ENCODE data around the gene FCN1.

The FCN1 gene

GRCh38 chr9:134894136-134894860 is 23.4 kb downstream of the FCN1 start:
- no peak for DNase-seq (ENCODE audit: low read depth in 2 of 3, low spot score in 2 of 3)

DNA sequence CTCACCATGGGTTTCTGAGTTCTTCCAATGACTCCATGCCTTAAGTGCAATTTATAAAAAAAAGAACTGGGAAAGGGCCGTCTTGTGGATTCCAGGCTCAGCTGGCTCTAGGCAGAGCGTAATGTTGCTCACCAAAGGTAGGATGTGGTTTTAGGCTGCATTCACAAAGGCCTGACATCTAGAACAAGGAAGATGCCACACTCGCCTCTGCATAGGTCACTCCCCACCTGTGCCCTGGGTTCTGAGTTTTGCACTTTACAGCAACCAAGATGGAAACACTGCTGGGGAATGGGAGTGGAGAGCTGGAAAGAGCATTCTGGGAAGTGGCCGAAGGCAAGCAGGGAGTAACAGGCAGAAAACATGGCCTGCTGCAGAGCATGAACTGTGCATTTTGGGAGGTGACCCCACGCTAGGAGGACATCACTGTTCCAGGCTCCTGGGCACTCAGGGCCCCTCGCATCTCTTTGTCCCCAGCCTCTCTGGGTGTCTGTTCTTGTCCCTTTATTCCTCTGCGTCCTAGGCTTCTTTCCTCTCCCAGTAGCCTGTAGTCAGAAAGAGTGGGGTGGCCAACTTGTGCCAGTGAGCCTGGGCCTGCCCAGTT is 24.8 kb downstream of the FCN1 start:
- no peak for DNase-seq (ENCODE audit: low read depth in 2 of 3, low spot score in 2 of 3)

DNA sequence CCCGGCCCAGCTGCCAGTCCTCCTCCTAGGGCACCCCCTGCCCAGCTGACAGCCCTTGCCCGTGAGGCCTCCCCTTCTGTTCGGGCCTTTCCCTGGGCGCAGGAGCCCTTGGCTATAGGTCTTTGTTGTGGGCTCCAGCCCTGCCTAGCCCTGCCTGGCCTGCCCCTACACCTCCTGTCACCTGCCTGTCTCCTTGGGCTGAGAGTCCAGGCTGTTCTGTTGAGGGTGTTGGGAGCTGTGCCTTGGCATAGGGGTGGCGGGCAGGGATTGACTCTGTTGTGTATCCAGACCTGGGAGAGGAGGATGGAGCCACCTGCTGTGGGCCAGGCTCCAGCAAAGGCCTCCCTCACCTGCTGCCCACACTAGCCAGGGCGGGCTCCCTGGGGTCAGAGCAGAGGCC is 25.5 kb downstream of the FCN1 start:
- DNase-seq (ENCODE audit: low read depth in 2 of 3, low spot score in 2 of 3) = no peak

GRCh38 chr9:134891713-134892112 is 26.0 kb downstream of the FCN1 start:
- no peak for DNase-seq (ENCODE audit: low read depth in 2 of 3, low spot score in 2 of 3)

- DNase-seq (ENCODE audit: low read depth in 2 of 3, low spot score in 2 of 3) = no peak
These were observed 26.7 kb downstream of the FCN1 start for GRCh38 chr9:134891053-134891452.

DNA sequence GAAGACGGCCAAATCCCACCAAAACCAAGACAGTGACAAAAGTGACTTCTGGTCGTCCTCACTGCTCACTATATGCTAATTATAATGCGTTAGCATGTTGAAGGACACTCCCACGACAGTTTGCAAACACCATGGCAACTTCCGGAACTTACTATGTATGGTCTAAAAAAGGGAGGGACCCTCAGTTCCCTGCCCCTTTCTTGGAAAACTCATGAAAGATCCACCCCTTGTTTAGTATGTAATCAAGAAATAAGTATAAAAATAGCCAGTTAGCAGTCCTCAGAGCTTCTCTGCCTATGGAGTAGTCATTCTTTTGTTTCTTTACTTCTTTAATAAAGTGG is 27.6 kb downstream of the FCN1 start:
- no peak for DNase-seq (ENCODE audit: low read depth in 2 of 3, low spot score in 2 of 3)

DNA sequence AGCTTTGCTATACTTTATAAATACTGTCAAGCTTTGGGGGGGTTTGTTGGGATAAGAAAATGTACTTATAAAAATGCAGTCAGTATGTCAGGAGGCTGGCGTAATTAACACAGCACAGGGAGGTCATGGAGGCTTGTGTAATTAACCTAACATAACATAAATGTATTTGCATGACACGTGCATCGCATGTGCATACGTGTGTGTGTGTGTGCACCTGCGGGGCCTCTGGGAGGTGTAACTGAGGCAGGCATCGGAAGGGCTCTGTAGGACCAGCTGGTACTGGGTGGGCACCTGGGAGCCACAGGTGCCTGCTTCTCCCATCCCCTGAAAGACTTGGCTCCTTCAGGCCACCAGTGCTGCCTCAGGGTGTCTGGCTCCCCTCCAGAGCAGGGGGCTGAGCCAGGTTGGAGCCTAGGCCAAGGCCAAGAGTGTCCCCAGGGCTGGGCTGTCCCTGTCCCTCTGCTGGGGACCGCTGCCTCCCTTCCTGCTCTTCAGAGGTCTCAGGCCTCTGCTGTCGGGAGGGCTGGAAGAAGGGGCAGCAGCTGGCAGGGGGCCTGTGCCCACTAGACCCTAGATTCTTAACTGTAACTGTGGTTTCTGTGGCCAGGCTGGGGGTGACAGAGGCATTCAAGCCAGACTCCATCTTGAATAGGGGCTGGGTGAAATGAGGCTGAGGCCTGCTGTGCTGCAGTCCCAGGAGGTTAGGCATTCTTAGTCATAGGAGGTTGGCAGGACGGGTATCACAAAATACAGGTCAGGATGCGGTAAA is 28.1 kb downstream of the FCN1 start:
- no peak for DNase-seq (ENCODE audit: low read depth in 2 of 3, low spot score in 2 of 3)

DNA sequence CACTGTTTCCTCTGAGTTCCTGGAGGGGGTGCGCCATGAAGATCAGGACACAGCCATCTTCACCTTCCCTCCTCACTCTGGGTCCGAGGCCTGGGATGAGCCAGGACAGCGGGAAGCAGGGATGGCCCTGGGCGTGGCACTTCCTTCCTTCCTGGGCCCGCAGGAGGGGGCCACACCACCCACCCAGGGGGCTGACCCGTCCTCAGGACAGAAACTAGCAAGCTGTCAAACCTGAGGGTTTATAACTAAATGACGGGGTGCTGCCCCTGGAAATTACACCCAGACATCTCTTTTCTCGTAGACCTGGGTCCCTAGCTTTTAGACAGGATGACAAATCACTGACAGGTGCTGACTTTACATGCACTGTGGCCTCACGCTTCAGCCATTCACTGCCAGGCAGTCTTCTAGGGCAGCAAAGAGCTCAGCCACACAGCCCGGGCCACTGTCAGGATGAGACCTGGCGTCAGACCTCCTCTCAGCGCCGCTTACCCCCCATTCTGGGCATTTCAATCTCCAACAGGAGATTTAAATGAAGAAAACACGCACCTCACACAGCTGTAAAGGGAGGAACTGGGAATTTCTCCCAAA is 29.0 kb downstream of the FCN1 start:
- DNase-seq (ENCODE audit: low read depth in 2 of 3, low spot score in 2 of 3) = no peak

GRCh38 chr9:134887686-134888602 is 29.8 kb downstream of the FCN1 start:
- DNase-seq (ENCODE audit: low read depth in 2 of 3, low spot score in 2 of 3) = no peak

DNA sequence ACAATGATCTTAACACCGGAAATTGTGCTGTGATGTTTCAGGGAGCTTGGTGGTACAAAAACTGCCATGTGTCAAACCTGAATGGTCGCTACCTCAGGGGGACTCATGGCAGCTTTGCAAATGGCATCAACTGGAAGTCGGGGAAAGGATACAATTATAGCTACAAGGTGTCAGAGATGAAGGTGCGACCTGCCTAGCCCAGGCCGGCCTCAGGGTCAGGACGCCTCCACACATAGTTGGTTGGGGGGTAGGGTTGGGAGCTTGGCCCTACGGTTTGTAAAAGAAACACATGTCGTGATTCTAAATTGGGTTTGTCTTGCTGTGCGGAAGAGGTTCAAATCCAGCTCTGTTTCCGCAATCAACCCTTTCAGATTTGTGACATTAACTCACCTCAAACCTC is 30.5 kb downstream of the FCN1 start:
- DNase-seq (ENCODE audit: low read depth in 2 of 3, low spot score in 2 of 3) = no peak

DNA sequence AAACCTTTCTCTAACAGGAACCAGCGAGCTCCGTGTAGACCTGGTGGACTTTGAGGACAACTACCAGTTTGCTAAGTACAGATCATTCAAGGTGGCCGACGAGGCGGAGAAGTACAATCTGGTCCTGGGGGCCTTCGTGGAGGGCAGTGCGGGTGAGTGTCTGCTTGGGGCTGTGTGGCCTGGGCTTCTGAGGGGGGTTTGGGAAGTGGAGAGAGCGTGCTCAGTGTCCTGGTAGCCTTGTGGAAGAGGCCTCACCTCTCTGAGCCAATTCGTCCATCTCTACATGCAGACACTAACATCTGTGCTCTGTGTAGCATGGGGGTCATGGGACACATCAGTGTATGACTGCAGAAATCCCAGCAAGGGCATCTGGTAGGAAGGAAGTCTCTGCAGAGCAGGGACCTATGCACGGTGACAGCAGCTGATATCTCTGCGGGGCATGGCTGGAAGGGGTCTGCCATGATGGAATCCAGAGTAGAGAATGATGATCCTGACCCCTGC is 31.2 kb downstream of the FCN1 start:
- DNase-seq (ENCODE audit: low read depth in 2 of 3, low spot score in 2 of 3) = no peak

GRCh38 chr9:134885679-134886412 is 31.9 kb downstream of the FCN1 start:
- no peak for DNase-seq (ENCODE audit: low read depth in 2 of 3, low spot score in 2 of 3)

DNA sequence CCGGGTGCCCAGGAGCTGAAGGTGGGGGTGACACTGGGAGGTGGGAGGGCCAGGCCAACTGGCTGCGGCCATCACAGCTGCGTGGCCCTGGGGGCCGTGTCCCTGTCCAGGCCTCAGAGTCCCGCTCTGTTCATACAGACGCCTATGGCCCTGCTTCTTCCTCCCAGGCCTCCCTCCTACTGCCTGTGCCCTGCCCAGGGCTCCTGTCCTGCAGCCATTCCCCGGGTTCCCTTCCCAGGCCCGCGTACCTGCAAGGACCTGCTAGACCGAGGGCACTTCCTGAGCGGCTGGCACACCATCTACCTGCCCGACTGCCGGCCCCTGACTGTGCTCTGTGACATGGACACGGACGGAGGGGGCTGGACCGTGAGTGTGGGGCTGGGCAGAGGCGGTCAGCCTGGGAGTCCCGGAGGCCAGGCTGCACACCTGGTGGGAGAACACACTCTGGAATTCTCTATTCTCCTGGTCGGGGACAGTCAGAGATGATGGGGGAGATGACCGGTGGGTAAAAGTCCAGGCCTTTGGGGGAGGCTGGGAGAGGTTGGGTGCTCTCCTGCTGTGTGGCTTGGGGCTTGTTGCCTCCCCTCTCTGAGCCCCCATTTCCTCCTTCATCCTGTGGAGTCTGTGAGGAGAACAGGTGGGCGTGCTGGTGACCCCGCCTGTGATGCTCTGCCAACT is 32.6 kb downstream of the FCN1 start:
- no peak for DNase-seq (ENCODE audit: low read depth in 2 of 3, low spot score in 2 of 3)

DNA sequence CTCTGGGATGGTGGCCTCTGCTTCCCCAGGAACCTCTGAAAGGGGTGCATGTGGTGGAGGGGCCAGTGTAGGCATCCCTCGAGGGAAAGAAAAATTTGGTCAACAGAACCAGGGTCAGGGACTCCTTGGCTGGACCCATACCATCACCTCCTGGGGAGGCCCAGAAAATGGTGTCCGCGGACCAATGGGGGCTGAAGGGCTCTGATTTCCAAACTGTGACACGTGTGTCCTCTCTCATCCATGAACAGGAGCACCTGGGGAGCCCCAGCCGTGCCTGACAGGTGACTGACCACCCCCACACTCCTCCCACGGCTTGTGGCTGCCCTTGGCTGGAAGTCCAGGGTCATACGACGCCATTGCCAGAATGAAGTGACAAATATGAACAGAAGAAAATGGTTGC is 33.2 kb downstream of the FCN1 start:
- no peak for DNase-seq (ENCODE audit: low read depth in 2 of 3, low spot score in 2 of 3)

GRCh38 chr9:134883040-134883782 is 34.5 kb downstream of the FCN1 start:
- no peak for DNase-seq (ENCODE audit: low read depth in 2 of 3, low spot score in 2 of 3)

GRCh38 chr9:134882204-134882785 is 35.4 kb downstream of the FCN1 start:
- DNase-seq (ENCODE audit: low read depth in 2 of 3, low spot score in 2 of 3) = no peak

DNA sequence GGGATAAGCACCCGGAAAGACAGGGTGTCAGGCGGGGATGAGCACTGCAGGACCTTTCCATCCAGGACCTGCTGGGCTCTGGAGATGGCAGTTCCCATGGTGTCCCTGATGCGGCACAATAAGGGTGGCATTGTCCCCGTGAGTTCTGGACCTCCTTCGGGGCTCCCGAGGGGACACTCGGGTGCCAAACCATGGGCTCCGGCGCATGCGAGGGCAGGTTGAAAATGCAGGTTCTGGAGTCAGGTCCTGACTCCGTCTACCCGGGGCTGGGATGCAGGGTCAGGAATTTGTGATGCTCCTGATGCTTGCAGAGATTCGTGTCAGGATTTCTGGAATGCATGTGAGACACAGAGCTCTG is 36.4 kb downstream of the FCN1 start:
- no peak for DNase-seq (ENCODE audit: low read depth in 2 of 3, low spot score in 2 of 3)

DNA sequence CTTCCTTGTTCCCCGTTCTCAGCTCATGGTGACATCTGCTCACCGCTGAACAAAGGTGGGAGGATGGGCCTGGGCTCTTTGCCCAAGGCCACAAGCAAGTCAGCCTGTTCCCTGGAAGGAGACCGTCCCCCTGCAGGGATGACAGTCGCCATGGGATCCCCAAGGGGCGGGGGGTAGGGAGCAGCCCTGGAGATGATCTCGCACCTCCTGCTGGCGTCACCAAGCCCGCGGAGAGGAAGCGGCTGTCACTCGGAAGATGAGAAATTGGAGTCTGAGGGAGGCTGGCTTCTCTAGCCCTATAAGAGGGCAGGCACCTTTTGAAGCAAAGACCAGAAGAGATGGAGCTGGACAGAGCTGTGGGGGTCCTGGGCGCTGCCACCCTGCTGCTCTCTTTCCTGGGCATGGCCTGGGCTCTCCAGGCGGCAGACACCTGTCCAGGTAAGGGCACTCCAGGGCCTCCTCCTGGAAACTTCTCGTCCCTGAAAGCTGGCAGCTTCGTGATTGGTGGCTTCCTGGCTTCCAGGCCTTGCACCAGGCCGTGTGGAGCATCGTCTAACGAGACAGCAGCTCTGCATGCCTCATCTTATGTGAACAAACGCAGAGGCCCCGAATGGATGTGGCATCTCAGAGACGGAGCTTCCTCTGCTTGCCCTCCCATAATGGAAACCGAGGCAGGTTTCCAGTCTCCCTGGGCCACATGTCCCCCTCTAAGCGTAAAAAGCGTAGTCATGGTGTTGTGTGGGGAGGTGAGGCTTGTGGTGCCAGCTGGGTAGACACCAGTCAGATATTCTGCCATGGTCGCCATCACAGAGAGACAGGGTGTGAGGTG is 37.0 kb downstream of the FCN1 start, which contains the start of gene FCN2:
FCN2 (plus strand) TSS at position 327 of the 829 bp plus-strand sequence; CDS start at position 339, 12 bp downstream.
- DNase-seq (ENCODE audit: low read depth in 2 of 3, low spot score in 2 of 3) = no peak

All from activated CD8-positive, alpha-beta memory T cell treated with anti-CD3 and anti-CD28 coated beads for 48 hours (primary cell).